T-helper 1 cell treated with Interleukin-12 subunit alpha and Interleukin-12 subunit beta and Interleukin-4 antibody, amounts not matched to agents 30 μg/mL and 1 μg/mL, for 36 hours (primary cell): ENCODE results near the gene HOXA11.

Source experiments
- H3K27ac Mint-ChIP-seq: one replicate; pipeline ENCODE4 v1.8.0; 2021; ENCODE audit warnings: mild to moderate bottlenecking, mixed read lengths
- H3K27me3 Mint-ChIP-seq: one replicate; pipeline ENCODE4 v1.8.0; 2021; ENCODE audit warnings: low read depth, mixed read lengths
- H3K36me3 Mint-ChIP-seq: one replicate; pipeline ENCODE4 v1.8.0; 2021; ENCODE audit warnings: low read depth, mixed read lengths
- H3K4me1 Mint-ChIP-seq: one replicate; pipeline ENCODE4 v1.8.0; 2021; ENCODE audit warnings: low read depth, mixed read lengths
- H3K4me3 Mint-ChIP-seq: one replicate; pipeline ENCODE4 v1.8.0; 2021; ENCODE audit warnings: mild to moderate bottlenecking, moderate library complexity, mixed read lengths
- H3K9me3 Mint-ChIP-seq: one replicate; pipeline ENCODE4 v1.8.0; 2021; ENCODE audit warnings: mixed read lengths

Gene HOXA11

GRCh38 chr7:27211764-27212204, 26.8 kb upstream of the HOXA11 start:
- H3K27ac Mint-ChIP-seq: no peak overlapping the region
- H3K9me3 Mint-ChIP-seq: no peaks in the 10 kb centered on the region
- H3K27me3 Mint-ChIP-seq: peaks cover 94% of the 10 kb centered on the region
- no peak overlapping the region for H3K4me3 Mint-ChIP-seq
- no peaks in the 10 kb centered on the region for H3K36me3 Mint-ChIP-seq
- peaks cover 6% of the 10 kb centered on the region for H3K4me1 Mint-ChIP-seq

GRCh38 chr7:27211084-27211446, 26.0 kb upstream of the HOXA11 start:
- Mint-ChIP-seq H3K27ac (no peak overlapping the region), H3K27me3 (peaks cover 94% of the 10 kb centered on the region), H3K36me3 (no peaks in the 10 kb centered on the region), H3K4me3 (no peak overlapping the region), H3K4me1 (peaks cover 6% of the 10 kb centered on the region), H3K9me3 (no peaks in the 10 kb centered on the region)

GRCh38 chr7:27210441-27211083, 25.5 kb upstream of the HOXA11 start:
- Mint-ChIP-seq H3K4me3 (no peak overlapping the region), H3K27ac (no peak overlapping the region), H3K9me3 (no peaks in the 10 kb centered on the region), H3K4me1 (peaks cover 7% of the 10 kb centered on the region), H3K36me3 (no peaks in the 10 kb centered on the region), H3K27me3 (peaks cover 94% of the 10 kb centered on the region)

DNA sequence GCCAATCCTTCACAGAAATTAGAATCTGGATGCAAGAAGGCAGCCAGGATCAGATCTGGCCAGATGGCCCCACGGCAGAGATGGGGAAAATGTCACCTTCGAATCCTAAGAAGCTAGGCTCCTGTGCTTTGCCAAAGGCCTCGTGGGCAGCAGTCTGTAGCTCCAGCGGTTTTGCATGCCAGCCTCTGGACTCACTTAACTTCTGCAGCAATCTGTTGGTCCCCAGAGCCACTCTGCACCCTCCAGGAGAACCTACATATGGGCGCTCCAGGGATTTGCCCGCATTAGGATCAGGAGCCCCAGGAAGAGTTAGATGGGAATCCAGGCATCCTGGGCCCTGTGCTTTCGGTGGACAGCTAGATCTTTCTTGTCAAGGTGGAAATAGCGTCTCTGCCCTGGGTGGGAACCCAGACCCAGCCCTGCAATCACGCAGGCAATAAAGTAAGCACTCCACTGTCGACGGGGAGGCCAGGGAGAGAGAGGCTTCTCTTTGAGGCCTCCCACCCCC, 25.0 kb upstream of the HOXA11 start:
- Mint-ChIP-seq H3K27ac (no peak overlapping the region), H3K27me3 (peaks cover 93% of the 10 kb centered on the region), H3K36me3 (no peaks in the 10 kb centered on the region), H3K4me3 (no peak overlapping the region), H3K9me3 (no peaks in the 10 kb centered on the region), H3K4me1 (peaks cover 9% of the 10 kb centered on the region)

GRCh38 chr7:27208998-27209397, 24.0 kb upstream of the HOXA11 start:
- H3K9me3 Mint-ChIP-seq: no peaks in the 10 kb centered on the region
- peaks cover 93% of the 10 kb centered on the region for H3K27me3 Mint-ChIP-seq
- H3K4me1 Mint-ChIP-seq: peaks cover 9% of the 10 kb centered on the region
- no peak overlapping the region for H3K27ac Mint-ChIP-seq
- no peak overlapping the region for H3K4me3 Mint-ChIP-seq
- H3K36me3 Mint-ChIP-seq: no peaks in the 10 kb centered on the region

- H3K36me3 Mint-ChIP-seq: no peaks in the 10 kb centered on the region
- no peak overlapping the region for H3K27ac Mint-ChIP-seq
- H3K4me1 Mint-ChIP-seq: peaks cover 9% of the 10 kb centered on the region
Measured at GRCh38 chr7:27207348-27207985, 22.4 kb upstream of the HOXA11 start.

GRCh38 chr7:27205325-27206280, 20.6 kb upstream of the HOXA11 start:
- H3K36me3 Mint-ChIP-seq: no peaks in the 10 kb centered on the region
- H3K9me3 Mint-ChIP-seq: no peaks in the 10 kb centered on the region
- no peak overlapping the region for H3K4me3 Mint-ChIP-seq
- peaks cover 14% of the 10 kb centered on the region for H3K4me1 Mint-ChIP-seq
- H3K27me3 Mint-ChIP-seq: peaks cover 96% of the 10 kb centered on the region
- no peak overlapping the region for H3K27ac Mint-ChIP-seq

More at GRCh38 chr7:27207348-27207985, 22.4 kb upstream of the HOXA11 start:
- no peaks in the 10 kb centered on the region for H3K9me3 Mint-ChIP-seq
- no peak overlapping the region for H3K4me3 Mint-ChIP-seq
- H3K27me3 Mint-ChIP-seq: peaks cover 96% of the 10 kb centered on the region

DNA sequence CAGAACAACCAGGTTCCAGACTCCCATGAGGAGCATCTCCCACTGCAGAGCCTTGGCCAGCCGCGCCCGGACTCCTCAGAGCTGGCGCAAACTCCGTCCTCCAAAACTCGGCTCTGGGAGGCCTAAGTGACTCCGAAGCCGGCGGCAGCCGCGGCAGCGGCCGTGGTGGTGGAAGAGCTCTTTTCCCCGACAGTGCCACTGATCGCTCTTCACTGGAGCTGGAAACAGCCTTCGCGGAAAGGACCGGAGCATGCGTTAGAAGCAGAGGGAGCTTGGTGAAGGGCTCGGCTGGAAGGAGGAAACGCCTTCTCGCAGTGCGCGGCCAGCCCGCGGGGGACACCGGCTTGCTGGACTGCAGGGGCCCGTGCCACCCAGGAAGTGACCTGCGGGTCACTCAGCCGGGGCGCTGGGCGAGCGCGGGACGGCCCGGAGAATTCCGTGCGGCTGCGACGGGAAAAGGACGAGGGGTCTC, 19.9 kb upstream of the HOXA11 start:
- Mint-ChIP-seq H3K4me3 (no peak overlapping the region), H3K27me3 (peaks cover 93% of the 10 kb centered on the region), H3K9me3 (no peaks in the 10 kb centered on the region), H3K36me3 (no peaks in the 10 kb centered on the region), H3K27ac (no peak overlapping the region), H3K4me1 (peaks cover 9% of the 10 kb centered on the region)

GRCh38 chr7:27203964-27204594, 19.0 kb upstream of the HOXA11 start:
- H3K27ac Mint-ChIP-seq: peak overlapping the region; percentile 11
- no peaks in the 10 kb centered on the region for H3K36me3 Mint-ChIP-seq
- no peaks in the 10 kb centered on the region for H3K9me3 Mint-ChIP-seq
- peaks cover 9% of the 10 kb centered on the region for H3K4me1 Mint-ChIP-seq
- no peak overlapping the region for H3K4me3 Mint-ChIP-seq
- peaks cover 87% of the 10 kb centered on the region for H3K27me3 Mint-ChIP-seq

- no peaks in the 10 kb centered on the region for H3K36me3 Mint-ChIP-seq
- H3K9me3 Mint-ChIP-seq: no peaks in the 10 kb centered on the region
- H3K4me1 Mint-ChIP-seq: peaks cover 9% of the 10 kb centered on the region
- peaks cover 87% of the 10 kb centered on the region for H3K27me3 Mint-ChIP-seq
- H3K4me3 Mint-ChIP-seq: no peak overlapping the region
- H3K27ac Mint-ChIP-seq: no peak overlapping the region
Measured at GRCh38 chr7:27203365-27203953, 18.4 kb upstream of the HOXA11 start.

DNA sequence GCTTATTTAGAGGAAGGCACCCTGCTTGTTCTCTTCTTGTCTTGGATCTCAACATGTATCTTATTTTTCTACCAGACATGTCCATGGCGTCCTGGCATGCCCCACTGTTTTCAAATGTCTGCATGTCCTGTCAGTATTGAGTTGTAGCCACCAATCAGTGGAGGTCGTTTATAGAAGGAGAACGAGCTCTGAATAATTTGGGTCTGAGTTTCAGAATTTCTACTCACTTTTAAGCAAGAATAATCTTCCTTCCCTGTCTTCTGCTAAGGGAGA, 17.8 kb upstream of the HOXA11 start:
- Mint-ChIP-seq H3K4me3 (no peak overlapping the region), H3K36me3 (no peaks in the 10 kb centered on the region), H3K27ac (no peak overlapping the region), H3K9me3 (no peaks in the 10 kb centered on the region), H3K4me1 (peaks cover 12% of the 10 kb centered on the region), H3K27me3 (peaks cover 88% of the 10 kb centered on the region)

DNA sequence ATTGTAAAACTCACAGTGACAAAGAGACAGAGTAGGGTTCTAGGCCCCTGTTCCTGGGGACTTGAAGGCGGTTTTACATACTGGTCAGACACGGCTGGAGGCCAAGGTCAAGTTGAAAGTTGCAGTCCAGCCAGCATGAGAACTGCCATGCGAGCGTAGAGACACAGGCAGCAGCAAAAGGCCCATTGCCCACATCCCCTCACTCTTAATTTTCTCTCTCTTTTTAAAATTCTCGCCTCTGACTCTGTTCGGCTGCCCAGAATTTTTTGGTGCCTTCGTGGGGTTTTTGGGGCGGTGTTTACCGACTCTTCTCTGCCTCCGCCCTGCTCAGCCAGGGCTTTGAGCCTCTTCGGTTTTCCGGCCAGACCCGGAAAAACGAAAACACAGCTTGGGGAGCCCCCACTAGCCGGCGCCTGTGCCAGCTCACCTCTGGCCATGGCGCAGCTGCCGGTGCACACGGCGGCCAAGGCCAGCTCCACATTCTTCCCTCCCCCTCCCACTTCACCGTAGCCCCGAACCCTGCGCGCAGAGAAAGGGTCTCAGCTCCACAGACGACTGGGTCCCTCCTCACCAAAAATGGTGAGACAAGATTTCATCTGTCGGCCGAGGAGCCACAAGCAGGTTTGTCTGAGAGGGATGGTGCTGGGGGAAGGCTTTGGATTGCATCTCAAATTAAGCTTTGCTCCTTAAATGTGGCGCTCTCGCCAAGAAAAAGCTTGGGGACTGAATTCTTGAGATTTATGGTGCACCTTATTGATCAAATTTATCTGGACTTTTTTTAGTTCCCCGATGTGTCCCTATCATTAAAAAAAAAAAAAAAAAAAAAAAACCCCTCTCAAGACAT, 17.2 kb upstream of the HOXA11 start:
- H3K27me3 Mint-ChIP-seq: peaks cover 88% of the 10 kb centered on the region
- no peaks in the 10 kb centered on the region for H3K36me3 Mint-ChIP-seq
- H3K4me3 Mint-ChIP-seq: no peak overlapping the region
- no peaks in the 10 kb centered on the region for H3K9me3 Mint-ChIP-seq
- no peak overlapping the region for H3K27ac Mint-ChIP-seq
- peaks cover 12% of the 10 kb centered on the region for H3K4me1 Mint-ChIP-seq

DNA sequence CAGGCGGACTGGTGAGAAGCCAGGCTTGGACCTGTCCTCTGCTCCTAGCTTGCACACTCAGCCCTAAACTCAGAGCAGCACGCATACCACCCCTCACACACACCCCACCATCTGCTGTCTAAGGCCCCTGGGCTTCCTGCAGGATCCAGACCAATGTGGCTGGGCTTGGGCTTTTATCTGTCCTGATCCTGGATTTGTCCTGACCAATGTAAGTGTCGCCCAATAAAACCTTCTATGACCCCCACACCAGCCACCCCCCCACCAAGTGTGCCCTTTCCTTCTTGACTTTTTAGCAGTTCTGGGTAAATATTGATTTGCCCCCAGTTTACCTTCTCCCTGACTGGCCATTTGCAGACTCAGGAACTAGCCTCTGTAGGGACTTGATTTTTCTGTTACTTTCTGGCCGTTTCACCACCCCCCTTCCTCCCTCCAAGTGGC, 16.6 kb upstream of the HOXA11 start:
- no peaks in the 10 kb centered on the region for H3K9me3 Mint-ChIP-seq
- no peaks in the 10 kb centered on the region for H3K36me3 Mint-ChIP-seq
- H3K27ac Mint-ChIP-seq: no peak overlapping the region
- peaks cover 12% of the 10 kb centered on the region for H3K4me1 Mint-ChIP-seq
- no peak overlapping the region for H3K4me3 Mint-ChIP-seq
- peaks cover 88% of the 10 kb centered on the region for H3K27me3 Mint-ChIP-seq
